HFFc6 (cell line): ENCODE results near the gene CNDP2. TPM values are rescaled to one million over a fixed set of nuclear protein-coding genes. Genes with fewer than 3 reads are reported as not detected.

Experiments
- DNase-seq: peaks from one replicate; pipeline ENCODE4 v3.0.0-alpha.2; 2018
- H3K27ac Mint-ChIP-seq: 2 replicates; pipeline ENCODE4 v1.8.0; 2020; ENCODE audit warnings: mild to moderate bottlenecking, mixed read lengths
- H3K27me3 Mint-ChIP-seq: 2 replicates; pipeline ENCODE4 v1.8.0; 2021; ENCODE audit warnings: mild to moderate bottlenecking, moderate library complexity, mixed read lengths; ENCODE audit not compliant: insufficient read depth
- H3K36me3 Mint-ChIP-seq: 2 replicates; pipeline ENCODE4 v1.8.0; 2021; ENCODE audit warnings: low read depth, mixed read lengths
- H3K4me1 Mint-ChIP-seq: 2 replicates; pipeline ENCODE4 v1.8.0; 2020; ENCODE audit warnings: low read depth, mixed read lengths
- H3K4me3 Mint-ChIP-seq: 2 replicates; pipeline ENCODE4 v1.8.0; 2020; ENCODE audit warnings: mild to moderate bottlenecking, moderate library complexity, mixed read lengths
- H3K9me3 Mint-ChIP-seq: 2 replicates; pipeline ENCODE4 v1.8.0; 2020; ENCODE audit warnings: mild to moderate bottlenecking, mixed read lengths
- CTCF ChIP-seq: fragments of 200-600 bp; sonication (generic); IDR thresholded peaks from 2 replicates; pipeline ENCODE4 v1.5.0; 2021; ENCODE audit warnings: antibody characterized with exemption, mild to moderate bottlenecking
- total RNA-seq, 6 experiments: library from RNA; stranded (reverse); fragmentation: NEBNext Ultra II Directional; extraction: Animal tissue kit (Norgen Biotek cat#: 25700); gene quantifications; 2 replicates in 1 of 6; 3 replicates in 5 of 6; pipeline ENCODE4 v1.2.3, GENCODE V29; 2021

The CNDP2 gene
- total RNA-seq, 6 experiments from 2014 or later, result 79.7 to 95.4 (median 85.3) TPM

DNA sequence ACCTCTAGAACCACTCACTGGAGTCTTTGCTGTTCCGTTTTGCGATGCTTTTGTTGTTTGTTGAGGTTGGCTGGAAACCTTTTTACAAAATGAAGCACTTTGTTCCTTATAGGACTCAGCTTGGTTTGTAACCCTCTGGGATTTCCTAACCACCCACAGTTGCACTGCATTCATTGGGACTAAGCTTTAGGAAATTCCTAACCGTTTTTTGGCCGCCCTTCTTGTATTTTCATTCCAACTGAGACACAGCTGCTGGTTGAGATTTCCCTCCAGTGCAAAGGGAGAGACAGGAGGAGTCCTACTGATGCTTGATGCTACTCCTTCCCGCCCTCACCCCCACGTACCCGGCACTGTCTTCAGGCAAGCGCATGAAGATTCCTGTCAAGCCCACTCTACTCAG is 32.9 kb upstream of the CNDP2 start:
- no peaks in the 10 kb centered on the region for H3K36me3 Mint-ChIP-seq
- no peaks in the 10 kb centered on the region for H3K4me1 Mint-ChIP-seq
- H3K4me3 Mint-ChIP-seq, result no peak overlapping the region
- H3K27ac Mint-ChIP-seq, result no peak overlapping the region
- H3K27me3 Mint-ChIP-seq, result peaks cover 32% of the 10 kb centered on the region
- no peaks in the 10 kb centered on the region for H3K9me3 Mint-ChIP-seq
- TF ChIP-seq CTCF, result no peak
- DNase-seq, result no peak

DNA sequence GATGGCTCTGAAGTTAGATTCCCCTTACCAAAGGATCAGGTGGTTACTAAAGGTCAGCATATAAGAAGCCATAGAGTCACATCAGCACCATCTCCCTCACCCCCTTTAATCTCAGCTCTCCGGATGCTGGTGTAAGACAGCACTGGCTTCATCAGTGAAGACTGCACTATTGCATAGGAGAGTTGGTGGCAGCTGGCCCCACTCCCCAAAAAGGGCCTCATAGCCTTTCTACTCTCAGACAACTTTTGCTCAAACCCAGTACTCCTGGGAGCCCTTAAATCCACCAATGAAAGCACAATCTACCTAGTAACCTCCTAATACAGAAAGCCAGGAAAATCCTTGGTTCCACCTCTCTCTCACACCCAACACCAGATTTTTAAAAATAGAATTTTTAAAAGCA is 32.2 kb upstream of the CNDP2 start:
- no peak for TF ChIP-seq CTCF
- Mint-ChIP-seq H3K36me3 (no peaks in the 10 kb centered on the region), H3K27me3 (peaks cover 25% of the 10 kb centered on the region), H3K4me1 (no peaks in the 10 kb centered on the region), H3K27ac (no peak overlapping the region), H3K9me3 (no peaks in the 10 kb centered on the region), H3K4me3 (no peak overlapping the region)
- no peak for DNase-seq

DNA sequence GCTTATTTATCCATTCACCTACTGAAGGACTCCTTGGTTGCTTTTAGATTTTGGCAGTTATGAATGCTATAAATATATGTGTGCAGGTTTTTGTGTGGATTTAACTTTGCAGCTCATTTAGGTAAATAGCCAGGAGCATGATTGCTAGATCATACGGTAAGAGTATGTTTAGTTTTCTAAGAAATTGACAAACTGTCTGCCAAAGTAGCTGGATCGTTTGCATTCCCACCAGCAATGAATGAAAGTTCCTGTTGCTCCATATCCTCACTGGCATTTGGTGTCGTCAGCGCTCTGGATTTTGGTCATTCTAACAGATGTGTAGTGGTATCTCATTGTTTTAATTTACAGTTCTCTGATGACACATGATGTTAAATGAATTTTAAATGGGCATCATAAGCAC is 30.4 kb upstream of the CNDP2 start:
- TF ChIP-seq CTCF, result no peak
- no peaks in the 10 kb centered on the region for H3K36me3 Mint-ChIP-seq
- no peak overlapping the region for H3K27ac Mint-ChIP-seq
- H3K4me3 Mint-ChIP-seq, result no peak overlapping the region
- no peak for DNase-seq
- H3K27me3 Mint-ChIP-seq, result peaks cover 18% of the 10 kb centered on the region
- no peaks in the 10 kb centered on the region for H3K4me1 Mint-ChIP-seq
- no peaks in the 10 kb centered on the region for H3K9me3 Mint-ChIP-seq

- no peak for DNase-seq
- no peak overlapping the region for H3K4me3 Mint-ChIP-seq
- H3K27ac Mint-ChIP-seq, result no peak overlapping the region
- no peaks in the 10 kb centered on the region for H3K9me3 Mint-ChIP-seq
- H3K4me1 Mint-ChIP-seq, result no peaks in the 10 kb centered on the region
- no peaks in the 10 kb centered on the region for H3K36me3 Mint-ChIP-seq
- TF ChIP-seq CTCF, result no peak
- H3K27me3 Mint-ChIP-seq, result peaks cover 4% of the 10 kb centered on the region
Measured at GRCh38 chr18:74468547-74469061, 27.6 kb upstream of the CNDP2 start.

DNA sequence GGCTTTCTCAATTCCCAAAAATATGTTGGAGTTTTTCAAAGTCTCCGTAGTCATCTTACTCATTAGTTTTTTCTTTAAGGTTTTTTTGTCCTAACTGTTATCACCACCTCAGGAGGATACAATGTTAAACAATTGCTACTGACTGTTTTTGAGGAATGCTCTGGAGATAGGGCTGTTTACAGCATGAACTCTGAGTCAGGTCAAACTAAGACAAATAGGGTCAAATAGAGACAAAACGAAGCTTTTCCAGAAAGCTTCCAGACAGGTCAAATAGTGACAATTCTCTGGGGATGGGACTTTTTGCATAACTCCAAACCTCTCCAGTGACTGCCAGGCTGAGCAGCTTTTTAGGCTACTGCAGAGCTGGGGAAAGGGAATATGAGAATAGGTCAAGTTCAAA is 23.9 kb upstream of the CNDP2 start:
- H3K27me3 Mint-ChIP-seq, result peaks cover 2% of the 10 kb centered on the region
- H3K9me3 Mint-ChIP-seq, result no peaks in the 10 kb centered on the region
- no peaks in the 10 kb centered on the region for H3K4me1 Mint-ChIP-seq
- TF ChIP-seq CTCF, result no peak
- H3K27ac Mint-ChIP-seq, result no peak overlapping the region
- H3K36me3 Mint-ChIP-seq, result no peaks in the 10 kb centered on the region
- no peak overlapping the region for H3K4me3 Mint-ChIP-seq
- no peak for DNase-seq
